Hepatocyte (in vitro differentiated cells): ENCODE data around the gene PSMD1.

Source experiments
- EZH2 ChIP-seq: fragments of 200-600 bp; sonication (generic); IDR thresholded peaks from 2 replicates; pipeline ENCODE4 v1.6.1; 2016; ENCODE audit warnings: antibody characterized with exemption, mild to moderate bottlenecking, borderline replicate concordance
- TF ChIP-seq, protein P1 (sequence below): fragments of 200-600 bp; sonication (generic); IDR thresholded peaks from 2 replicates; pipeline ENCODE4 v1.5.1; 2016; ENCODE audit warnings: antibody characterized with exemption, mild to moderate bottlenecking; ENCODE audit not compliant: poor library complexity

GRCh38 chr2:231068525-231069222 lies 12.0 kb downstream of the PSMD1 start:
- TF ChIP-seq, protein P1, sequence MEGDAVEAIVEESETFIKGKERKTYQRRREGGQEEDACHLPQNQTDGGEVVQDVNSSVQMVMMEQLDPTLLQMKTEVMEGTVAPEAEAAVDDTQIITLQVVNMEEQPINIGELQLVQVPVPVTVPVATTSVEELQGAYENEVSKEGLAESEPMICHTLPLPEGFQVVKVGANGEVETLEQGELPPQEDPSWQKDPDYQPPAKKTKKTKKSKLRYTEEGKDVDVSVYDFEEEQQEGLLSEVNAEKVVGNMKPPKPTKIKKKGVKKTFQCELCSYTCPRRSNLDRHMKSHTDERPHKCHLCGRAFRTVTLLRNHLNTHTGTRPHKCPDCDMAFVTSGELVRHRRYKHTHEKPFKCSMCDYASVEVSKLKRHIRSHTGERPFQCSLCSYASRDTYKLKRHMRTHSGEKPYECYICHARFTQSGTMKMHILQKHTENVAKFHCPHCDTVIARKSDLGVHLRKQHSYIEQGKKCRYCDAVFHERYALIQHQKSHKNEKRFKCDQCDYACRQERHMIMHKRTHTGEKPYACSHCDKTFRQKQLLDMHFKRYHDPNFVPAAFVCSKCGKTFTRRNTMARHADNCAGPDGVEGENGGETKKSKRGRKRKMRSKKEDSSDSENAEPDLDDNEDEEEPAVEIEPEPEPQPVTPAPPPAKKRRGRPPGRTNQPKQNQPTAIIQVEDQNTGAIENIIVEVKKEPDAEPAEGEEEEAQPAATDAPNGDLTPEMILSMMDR: no peak
- no peak for TF ChIP-seq EZH2
